GM10847 (cell line): ENCODE data around the gene TMEM200A.

ENCODE experiments used
- POLR2A ChIP-seq: IDR thresholded peaks from 2 replicates; pipeline ENCODE4 v1.6.1; 2011; ENCODE audit not compliant: insufficient read length; ENCODE audit errors: extremely low read depth

Gene TMEM200A

GRCh38 chr6:130435181-130435580, 69.4 kb downstream of the TMEM200A start:
- TF ChIP-seq POLR2A, result no peak

DNA sequence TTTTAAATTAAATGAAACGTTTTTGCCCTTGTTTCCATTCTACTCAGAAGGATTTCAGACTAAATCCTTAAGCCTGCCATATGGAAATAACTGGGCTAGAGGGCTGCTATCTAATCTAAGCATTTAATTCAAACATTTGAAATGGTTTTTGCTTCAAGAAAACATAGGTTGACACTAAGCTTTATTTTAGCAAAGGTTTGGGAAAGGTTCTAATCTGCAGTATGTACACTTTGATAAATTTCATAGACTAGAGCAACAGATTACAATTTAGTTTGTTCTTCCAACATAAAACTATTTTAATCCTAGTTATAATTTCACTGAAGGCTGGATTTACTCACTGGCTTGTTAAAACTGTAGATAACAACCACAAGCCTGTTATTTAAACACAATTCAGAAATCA, 72.1 kb downstream of the TMEM200A start:
- TF ChIP-seq POLR2A, result no peak

- no peak for TF ChIP-seq POLR2A
Measured at GRCh38 chr6:130447374-130447773, 81.6 kb downstream of the TMEM200A start.

GRCh38 chr6:130452336-130452735, 86.5 kb downstream of the TMEM200A start:
- TF ChIP-seq POLR2A, result no peak

DNA sequence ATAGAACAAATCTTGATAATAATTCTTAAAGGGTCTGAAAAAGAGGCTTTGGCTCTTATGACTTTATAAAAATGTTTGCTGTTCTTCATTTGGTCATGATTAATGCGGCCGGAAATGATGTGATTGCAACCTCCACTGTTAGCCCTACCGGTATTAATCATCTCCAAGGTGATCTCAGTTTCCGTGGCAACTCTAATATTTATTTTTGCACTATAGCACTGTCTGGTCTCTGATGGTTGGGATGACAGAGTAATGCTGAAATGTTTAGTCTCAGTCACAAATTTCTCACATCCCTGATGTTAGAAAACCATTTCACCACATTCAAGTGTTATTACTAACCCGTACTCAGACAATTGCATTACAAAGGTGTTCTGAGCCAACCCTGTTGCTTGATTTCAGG, 87.4 kb downstream of the TMEM200A start:
- no peak for TF ChIP-seq POLR2A

GRCh38 chr6:130457605-130458004, 91.8 kb downstream of the TMEM200A start:
- TF ChIP-seq POLR2A, result no peak

GRCh38 chr6:130459316-130459715, 93.5 kb downstream of the TMEM200A start:
- no peak for TF ChIP-seq POLR2A

GRCh38 chr6:130460934-130461333, 95.1 kb downstream of the TMEM200A start:
- TF ChIP-seq POLR2A, result no peak

GRCh38 chr6:130466052-130466747, 100.4 kb downstream of the TMEM200A start:
- TF ChIP-seq POLR2A, result no peak

- no peak for TF ChIP-seq POLR2A
Measured at GRCh38 chr6:130466748-130467061, 100.9 kb downstream of the TMEM200A start.

DNA sequence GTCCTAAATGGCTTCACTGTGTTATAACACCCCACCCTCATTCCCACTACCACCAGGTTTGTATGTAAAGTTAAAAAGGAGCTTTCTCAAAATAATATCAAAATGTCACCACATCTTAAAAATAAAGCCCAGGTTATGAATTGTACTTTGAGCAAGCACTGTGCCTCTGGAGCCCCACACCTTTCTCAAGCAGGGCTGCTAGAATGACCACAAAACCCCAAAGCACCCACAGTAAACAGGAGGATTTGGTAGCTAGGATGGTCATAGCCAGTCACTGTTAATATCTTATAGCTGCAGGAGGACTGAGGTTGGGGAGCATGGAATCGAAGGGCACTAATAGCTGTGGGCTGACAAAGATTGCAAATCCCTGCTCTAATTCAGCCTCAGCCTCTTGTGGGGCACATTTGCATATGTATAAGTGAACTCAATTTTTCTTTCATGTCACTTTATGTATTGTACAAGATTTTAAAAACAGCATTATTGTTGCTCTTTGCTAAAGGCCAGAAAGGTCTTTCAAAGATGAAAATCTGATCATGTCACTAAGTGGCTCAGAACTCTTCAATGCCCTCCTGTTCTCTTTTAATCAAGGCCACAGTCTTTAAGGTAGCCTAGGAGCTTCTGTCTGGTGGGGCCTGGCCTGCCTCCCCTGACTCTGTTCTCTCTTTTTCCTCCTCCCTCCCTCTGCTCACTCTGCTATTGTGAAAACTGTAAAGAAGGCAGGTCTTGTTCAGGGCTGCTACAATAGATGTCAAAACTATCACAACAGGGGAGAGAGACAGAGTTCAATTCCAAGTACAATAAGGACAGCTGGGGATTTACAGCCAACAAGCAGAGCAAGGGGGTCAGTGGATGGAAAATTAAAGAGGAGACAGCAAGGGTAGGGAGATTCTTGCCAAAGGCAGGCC, 101.6 kb downstream of the TMEM200A start:
- TF ChIP-seq POLR2A, result no peak

GRCh38 chr6:130470766-130471165, 104.9 kb downstream of the TMEM200A start:
- TF ChIP-seq POLR2A, result no peak

- no peak for TF ChIP-seq POLR2A
Measured at GRCh38 chr6:130473886-130474285, 108.1 kb downstream of the TMEM200A start.

- no peak for TF ChIP-seq POLR2A
Measured at GRCh38 chr6:130482645-130483390, 117.0 kb downstream of the TMEM200A start.

DNA sequence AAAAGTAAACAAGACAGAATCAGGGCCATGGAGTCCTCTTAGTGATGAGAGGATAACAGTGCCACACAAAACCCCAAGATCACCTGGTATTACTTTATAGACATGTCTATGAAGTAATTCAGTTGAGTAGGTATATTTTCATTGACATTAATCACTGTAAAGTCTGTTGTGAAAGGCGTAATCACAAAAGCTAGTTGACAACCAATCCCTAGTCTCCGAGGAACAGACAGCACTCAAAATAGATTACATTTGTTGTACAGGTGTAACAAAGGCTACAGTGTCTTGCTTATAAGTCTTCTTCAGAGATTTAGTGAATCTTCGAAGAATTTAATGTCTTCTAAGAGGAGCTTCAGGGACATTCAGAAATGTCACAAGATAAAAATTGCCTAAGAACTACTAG, 120.1 kb downstream of the TMEM200A start:
- TF ChIP-seq POLR2A, result no peak

GRCh38 chr6:130486417-130486816, 120.6 kb downstream of the TMEM200A start:
- no peak for TF ChIP-seq POLR2A

DNA sequence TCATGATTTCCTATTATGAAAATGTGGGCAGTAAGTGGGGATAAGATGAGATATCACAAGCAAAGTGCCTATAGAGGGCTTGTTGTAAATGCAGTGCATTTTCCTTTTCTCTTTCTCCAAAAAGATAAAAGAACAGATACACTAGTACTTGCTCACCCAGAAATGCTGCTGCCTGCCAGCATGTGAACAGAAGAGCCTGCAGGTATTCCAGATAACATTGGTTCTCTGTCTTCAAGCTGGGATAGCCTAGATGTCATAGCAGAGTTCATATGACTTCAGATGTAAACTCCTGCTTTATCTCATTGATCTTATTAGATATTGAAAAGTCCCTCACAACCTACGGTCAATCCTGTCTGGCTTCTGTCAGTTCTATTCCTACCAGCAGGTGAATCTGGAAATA, 123.7 kb downstream of the TMEM200A start:
- TF ChIP-seq POLR2A, result no peak
